T-cell (primary cell): Measurements from ENCODE around the gene ERVW-1. TPM values are rescaled to one million over a fixed set of nuclear protein-coding genes. Genes with fewer than 3 reads are reported as not detected.
"Not testable (repeated sequence)": the region's sequence is repeated elsewhere in the genome, so short reads cannot be mapped to it uniquely, and the experiment has no call there.

ENCODE experiments used
- ATAC-seq, 4 experiments: fragments of 200-7000 bp in 3 of 4; fragments of 150-1000 bp in 1 of 4; cut with Tn5 transposase; replicated peaks in 1 of 4; 1 replicate in 3 of 4; 2 replicates in 1 of 4; pipeline ENCODE4 v1.10.0; 2021; ENCODE audit warnings: moderate library complexity in 3 of 4, mild to moderate bottlenecking in 2 of 4, moderate number of reproducible peaks in 1 of 4
- CTCF ChIA-PET, 2 donors: fragments of 300-600 bp; sonication (Branson Sonifier 250); formaldehyde crosslinking; loops; one replicate each; lab custom pipeline; 2022; ENCODE audit warnings: antibody characterized with exemption in 2 of 2; lab: Charles Lee
- POLR2A ChIA-PET, 2 donors: fragments of 300-600 bp; sonication (Branson Sonifier 250); formaldehyde crosslinking; loops; one replicate each; lab custom pipeline; 2022; ENCODE audit warnings: antibody characterized with exemption in 2 of 2; lab: Charles Lee
- DNase-seq, 35 experiments: peaks; one replicate each; pipeline versions ENCODE4 v3.0.0 to v3.0.0-alpha.2; 2013 to 2023
- H3K27ac ChIP-seq: one replicate; pipeline ENCODE4 v1.5.1; 2013; ENCODE audit warnings: low read length
- H3K27me3 ChIP-seq, 2 experiments: replicated peaks in 1 of 2; 1 replicate in 1 of 2; 2 replicates in 1 of 2; pipeline versions ENCODE4 v1.6.1 to v1.7.0; 2013; ENCODE audit warnings: low read length in 1 of 2, mixed read lengths in 1 of 2; ENCODE audit not compliant: control insufficient read depth in 2 of 2, insufficient read depth in 2 of 2; ENCODE audit errors: extremely low read depth in 1 of 2
- H3K36me3 ChIP-seq, 2 donors: 1 replicate in 1 of 2; 2 replicates in 1 of 2; pipeline versions ENCODE4 v1.6.1 to v1.7.0; 2013; ENCODE audit warnings: low read length in 1 of 2; ENCODE audit not compliant: control insufficient read depth in 2 of 2, insufficient read depth in 1 of 2; ENCODE audit errors: extremely low read depth in 1 of 2
- H3K4me1 ChIP-seq, 2 experiments: 1 replicate in 1 of 2; 2 replicates in 1 of 2; pipeline versions ENCODE4 v1.6.1 to v1.7.0; 2013; ENCODE audit warnings: low read length in 2 of 2, mixed read lengths in 1 of 2; ENCODE audit not compliant: insufficient read depth in 2 of 2, control insufficient read depth in 1 of 2; ENCODE audit errors: extremely low read depth in 1 of 2
- H3K4me3 ChIP-seq, 2 donors: 1 replicate in 1 of 2; 2 replicates in 1 of 2; pipeline versions ENCODE4 v1.5.1 to v1.7.0; 2013; ENCODE audit warnings: mild to moderate bottlenecking in 2 of 2, low read length in 1 of 2, moderate library complexity in 1 of 2; ENCODE audit not compliant: control insufficient read depth in 1 of 2; ENCODE audit errors: extremely low read depth in 1 of 2
- H3K9me3 ChIP-seq: 2 replicates; pipeline ENCODE4 v1.7.0; 2013
- H3K27ac Mint-ChIP-seq, 2 donors: one replicate each; pipeline ENCODE4 v1.8.0; 2020 to 2021; ENCODE audit warnings: mild to moderate bottlenecking in 2 of 2, mixed read lengths in 2 of 2
- H3K27me3 Mint-ChIP-seq, 2 donors: one replicate each; pipeline ENCODE4 v1.8.0; 2021 to 2022; ENCODE audit warnings: mixed read lengths in 2 of 2
- H3K36me3 Mint-ChIP-seq: one replicate; pipeline ENCODE4 v1.8.0; 2021; ENCODE audit warnings: mixed read lengths
- H3K4me1 Mint-ChIP-seq, 3 donors: one replicate each; pipeline ENCODE4 v1.8.0; 2020 to 2022; ENCODE audit warnings: mixed read lengths in 3 of 3, mild to moderate bottlenecking in 1 of 3
- H3K4me3 Mint-ChIP-seq, 3 donors: one replicate each; pipeline ENCODE4 v1.8.0; 2020 to 2022; ENCODE audit warnings: mild to moderate bottlenecking in 3 of 3, mixed read lengths in 3 of 3, moderate library complexity in 3 of 3
- H3K9me3 Mint-ChIP-seq, 3 donors: one replicate each; pipeline ENCODE4 v1.8.0; 2020 to 2022; ENCODE audit warnings: mixed read lengths in 3 of 3
- WGBS: methylation state at CpG from one replicate; pipeline ENCODE4 v1.1.5; 2013; ENCODE audit warnings: missing lambda C conversion rate; ENCODE audit not compliant: insufficient coverage; 5-methylcytosine and 5-hydroxymethylcytosine counted together
- total RNA-seq, 35 experiments: library from RNA in 6 of 35; stranded (reverse) in 6 of 35; fragments of 120-200 nt in 1 of 35; gene quantifications; one replicate each; pipeline versions ENCODE4 v1.2.1 to v1.2.4 and lab custom pipeline; 2013 to 2026

ERVW-1 gene
- total RNA-seq, 5 donors from 2014 or later (not counting 1 experiment from before 2014, with no cell fraction given), result 0.16 TPM; not detected in 4

- DNase-seq (no peak), ATAC-seq (no peak)
- no peak overlapping the region for H3K4me3 ChIP-seq
- ChIA-PET POLR2A (no interaction called here), CTCF (no interaction called here)
- no peaks in the 10 kb centered on the region for H3K27me3 Mint-ChIP-seq
- H3K36me3 Mint-ChIP-seq, result peaks cover 12% of the 10 kb centered on the region
- H3K27ac Mint-ChIP-seq, result no peak overlapping the region
- no peaks in the 10 kb centered on the region for H3K36me3 ChIP-seq
- WGBS, result 90% methylated on average over 7 of the region's 9 CpGs
- H3K27ac ChIP-seq, result no peak overlapping the region
- H3K4me1 Mint-ChIP-seq, result no peaks in the 10 kb centered on the region
- H3K4me3 Mint-ChIP-seq, result no peak overlapping the region
- H3K9me3 ChIP-seq, result no peaks in the 10 kb centered on the region
- H3K4me1 ChIP-seq, result no peaks in the 10 kb centered on the region
- H3K9me3 Mint-ChIP-seq, result no peaks in the 10 kb centered on the region
- H3K27me3 ChIP-seq, result no peaks in the 10 kb centered on the region
Observed at GRCh38 chr7:92478095-92478494, 349 bp upstream of the ERVW-1 start.

- no CpG with 5 or more reads among the region's 11 CpGs for WGBS
Observed at GRCh38 chr7:92475851-92476590, 1.7 kb downstream of the ERVW-1 start.

GRCh38 chr7:92475261-92475770, 2.4 kb downstream of the ERVW-1 start:
- H3K9me3 Mint-ChIP-seq, H3K27me3 ChIP-seq, DNase-seq, H3K4me1 Mint-ChIP-seq, H3K9me3 ChIP-seq, ATAC-seq, POLR2A ChIA-PET, H3K4me3 Mint-ChIP-seq, H3K4me1 ChIP-seq, H3K27ac Mint-ChIP-seq, H3K36me3 ChIP-seq, H3K27ac ChIP-seq, H3K27me3 Mint-ChIP-seq, H3K4me3 ChIP-seq: not testable (repeated sequence)
- WGBS, result 90% methylated on average over 11 of the region's 12 CpGs
- H3K36me3 Mint-ChIP-seq, result peaks cover 15% of the 10 kb centered on the region
- CTCF ChIA-PET, result interaction anchor here in 1 of 2 donors (0.5 kb wide), 1 partner anchor 53 kb away, joined by 3 read pairs; the partner anchor contains the start of genes PEX1 and RBM48

More at GRCh38 chr7:92475851-92476590, 1.7 kb downstream of the ERVW-1 start:
- H3K4me1 Mint-ChIP-seq, POLR2A ChIA-PET, H3K27ac Mint-ChIP-seq, H3K36me3 ChIP-seq, H3K27me3 ChIP-seq, H3K27me3 Mint-ChIP-seq, DNase-seq, H3K4me1 ChIP-seq, H3K4me3 ChIP-seq, H3K27ac ChIP-seq, H3K9me3 ChIP-seq, H3K4me3 Mint-ChIP-seq, ATAC-seq, H3K9me3 Mint-ChIP-seq: not testable (repeated sequence)
- peaks cover 15% of the 10 kb centered on the region for H3K36me3 Mint-ChIP-seq
- CTCF ChIA-PET, result interaction anchor here in 1 of 2 donors (0.5 kb wide), 1 partner anchor 53 kb away, joined by 3 read pairs; the partner anchor contains the start of genes PEX1 and RBM48

- POLR2A ChIA-PET, H3K9me3 Mint-ChIP-seq, H3K36me3 ChIP-seq: not testable (repeated sequence)
Observed at GRCh38 chr7:92473989-92474388, 3.8 kb downstream of the ERVW-1 start.

GRCh38 chr7:92468589-92468988, 9.2 kb downstream of the ERVW-1 start:
- H3K4me3 ChIP-seq, H3K9me3 Mint-ChIP-seq, H3K4me3 Mint-ChIP-seq, H3K27ac ChIP-seq, H3K9me3 ChIP-seq, ATAC-seq, H3K36me3 ChIP-seq, H3K27me3 Mint-ChIP-seq, H3K4me1 ChIP-seq, H3K4me1 Mint-ChIP-seq, H3K27me3 ChIP-seq, CTCF ChIA-PET, H3K27ac Mint-ChIP-seq, POLR2A ChIA-PET, DNase-seq: not testable (repeated sequence)
- 95% methylated on average over 5 of the region's 9 CpGs for WGBS
- peaks cover 27% of the 10 kb centered on the region for H3K36me3 Mint-ChIP-seq

More at GRCh38 chr7:92473989-92474388, 3.8 kb downstream of the ERVW-1 start:
- H3K27ac ChIP-seq, H3K27me3 Mint-ChIP-seq, H3K27ac Mint-ChIP-seq, H3K4me1 Mint-ChIP-seq, CTCF ChIA-PET, H3K27me3 ChIP-seq, H3K4me3 ChIP-seq, H3K4me1 ChIP-seq, DNase-seq, H3K4me3 Mint-ChIP-seq, ATAC-seq, H3K9me3 ChIP-seq: not testable (repeated sequence)
- peaks cover 21% of the 10 kb centered on the region for H3K36me3 Mint-ChIP-seq
- WGBS, result 94% methylated on average over 7 of the region's 10 CpGs

- Histone ChIP-seq H3K36me3 (no peaks in the 10 kb centered on the region), H3K27ac (no peak overlapping the region), H3K4me1 (peaks cover 0 to 1% of the 10 kb centered on the region in 2 experiments), H3K4me3 (no peak overlapping the region), H3K9me3 (no peaks in the 10 kb centered on the region), H3K27me3 (no peaks in the 10 kb centered on the region)
- WGBS, result no CpG with 5 or more reads among the region's 2 CpGs
- CTCF ChIA-PET, result no interaction called here
- no peak overlapping the region for H3K4me3 Mint-ChIP-seq
- H3K27ac Mint-ChIP-seq, result no peak overlapping the region
- H3K9me3 Mint-ChIP-seq, result peaks cover 0 to 5% (median 0%) of the 10 kb centered on the region in 3 donors
- no peaks in the 10 kb centered on the region for H3K4me1 Mint-ChIP-seq
- ATAC-seq (no peak), DNase-seq (no peak)
- POLR2A ChIA-PET, result interaction anchor here in 1 of 2 donors (0.5 to 0.6 kb wide), 2 partner anchors 19 to 62 kb away, joined by 3 to 4 read pairs; partner anchors contain the start of genes GATAD1, PEX1 and RBM48
- H3K27me3 Mint-ChIP-seq, result no peaks in the 10 kb centered on the region
- peaks cover 33% of the 10 kb centered on the region for H3K36me3 Mint-ChIP-seq
Observed at GRCh38 chr7:92466682-92467081, 11.1 kb downstream of the ERVW-1 start.
